ENCODE data around the gene ZMIZ1. TPM values are rescaled to one million over a fixed set of nuclear protein-coding genes. Genes with fewer than 3 reads are reported as not detected.

Gene ZMIZ1
- total and polyA plus RNA-seq, 5 donors from 2014 or later = 1.5 to 34.8 (median 2.2) TPM

- no peaks in the 10 kb centered on the region for H3K4me1 ChIP-seq (ENCODE audit: control insufficient read depth, insufficient read depth, low read length, poor library complexity, severe bottlenecking)
- no peaks in the 10 kb centered on the region for H3K9me3 Mint-ChIP-seq
- peaks cover 6% of the 10 kb centered on the region for H3K36me3 Mint-ChIP-seq
- H3K27ac Mint-ChIP-seq = peak overlapping the region; percentile 37 to 80 (median 66)
- H3K27me3 Mint-ChIP-seq = no peaks in the 10 kb centered on the region
- H3K4me3 ChIP-seq (ENCODE audit: low read depth, low read length) = no peak overlapping the region
- H3K4me3 Mint-ChIP-seq = peak overlapping the region in 1 of 4 donors; percentile 21
- peaks cover 0 to 63% (median 19%) of the 10 kb centered on the region in 4 donors for H3K4me1 Mint-ChIP-seq
- ATAC-seq (ENCODE audit: low read depth in 2 of 2) = no peak
- no peaks in the 10 kb centered on the region for H3K27me3 ChIP-seq (ENCODE audit: control insufficient read depth, insufficient read depth, low read length)
- no peak for DNase-seq
- no peak overlapping the region for H3K27ac ChIP-seq (ENCODE audit: insufficient read depth, low read length, poor library complexity, severe bottlenecking)
- H3K36me3 ChIP-seq (ENCODE audit: control insufficient read depth, insufficient read depth, low read length) = no peaks in the 10 kb centered on the region
- no peaks in the 10 kb centered on the region for H3K9me3 ChIP-seq (ENCODE audit: control insufficient read depth in 2 of 2, low read length in 2 of 2)
Measured at GRCh38 chr10:79090134-79090803, 21.5 kb downstream of the ZMIZ1 start.

GRCh38 chr10:79092292-79092896 is 23.6 kb downstream of the ZMIZ1 start:
- Histone ChIP-seq H3K27ac (ENCODE audit: insufficient read depth, low read length, poor library complexity, severe bottlenecking) (no peak overlapping the region), H3K36me3 (ENCODE audit: control insufficient read depth, insufficient read depth, low read length) (no peaks in the 10 kb centered on the region), H3K4me1 (ENCODE audit: control insufficient read depth, insufficient read depth, low read length, poor library complexity, severe bottlenecking) (no peaks in the 10 kb centered on the region), H3K9me3 (ENCODE audit: control insufficient read depth in 2 of 2, low read length in 2 of 2) (no peaks in the 10 kb centered on the region), H3K4me3 (ENCODE audit: low read depth, low read length) (no peak overlapping the region), H3K27me3 (ENCODE audit: control insufficient read depth, insufficient read depth, low read length) (no peaks in the 10 kb centered on the region)
- H3K4me1 Mint-ChIP-seq = peaks cover 0 to 61% (median 12%) of the 10 kb centered on the region in 4 donors
- DNase-seq (no peak), ATAC-seq (ENCODE audit: low read depth in 2 of 2) (no peak)
- H3K4me3 Mint-ChIP-seq = peak overlapping the region in 1 of 4 donors; percentile 31
- no peaks in the 10 kb centered on the region for H3K36me3 Mint-ChIP-seq
- peak overlapping the region in 1 of 3 donors; percentile 69 for H3K27ac Mint-ChIP-seq
- no peaks in the 10 kb centered on the region for H3K27me3 Mint-ChIP-seq
- H3K9me3 Mint-ChIP-seq = no peaks in the 10 kb centered on the region

GRCh38 chr10:79093658-79094411 is 25.1 kb downstream of the ZMIZ1 start:
- peaks cover 0 to 69% (median 20%) of the 10 kb centered on the region in 4 donors for H3K4me1 Mint-ChIP-seq
- H3K27ac ChIP-seq (ENCODE audit: insufficient read depth, low read length, poor library complexity, severe bottlenecking) = no peak overlapping the region
- no peaks in the 10 kb centered on the region for H3K27me3 ChIP-seq (ENCODE audit: control insufficient read depth, insufficient read depth, low read length)
- H3K4me3 Mint-ChIP-seq = no peak overlapping the region
- no peak overlapping the region for H3K4me3 ChIP-seq (ENCODE audit: low read depth, low read length)
- no peaks in the 10 kb centered on the region for H3K9me3 ChIP-seq (ENCODE audit: control insufficient read depth in 2 of 2, low read length in 2 of 2)
- H3K9me3 Mint-ChIP-seq = no peaks in the 10 kb centered on the region
- no peaks in the 10 kb centered on the region for H3K27me3 Mint-ChIP-seq
- peak overlapping the region in 1 of 3 donors; percentile 34 for H3K27ac Mint-ChIP-seq
- no peak for ATAC-seq (ENCODE audit: low read depth in 2 of 2)
- no peak for DNase-seq
- no peaks in the 10 kb centered on the region for H3K4me1 ChIP-seq (ENCODE audit: control insufficient read depth, insufficient read depth, low read length, poor library complexity, severe bottlenecking)
- H3K36me3 Mint-ChIP-seq = no peaks in the 10 kb centered on the region
- no peaks in the 10 kb centered on the region for H3K36me3 ChIP-seq (ENCODE audit: control insufficient read depth, insufficient read depth, low read length)

GRCh38 chr10:79094412-79095175 is 25.8 kb downstream of the ZMIZ1 start:
- ATAC-seq (ENCODE audit: low read depth in 2 of 2) = no peak
- Mint-ChIP-seq H3K4me3 (no peak overlapping the region), H3K4me1 (peaks cover 0 to 64% (median 20%) of the 10 kb centered on the region in 4 donors), H3K36me3 (no peaks in the 10 kb centered on the region), H3K27me3 (no peaks in the 10 kb centered on the region), H3K9me3 (no peaks in the 10 kb centered on the region), H3K27ac (peak overlapping the region; percentile 31 to 79 (median 64))
- Histone ChIP-seq H3K36me3 (ENCODE audit: control insufficient read depth, insufficient read depth, low read length) (no peaks in the 10 kb centered on the region), H3K27ac (ENCODE audit: insufficient read depth, low read length, poor library complexity, severe bottlenecking) (no peak overlapping the region), H3K4me3 (ENCODE audit: low read depth, low read length) (no peak overlapping the region), H3K4me1 (ENCODE audit: control insufficient read depth, insufficient read depth, low read length, poor library complexity, severe bottlenecking) (peaks cover 4% of the 10 kb centered on the region), H3K27me3 (ENCODE audit: control insufficient read depth, insufficient read depth, low read length) (no peaks in the 10 kb centered on the region), H3K9me3 (ENCODE audit: control insufficient read depth in 2 of 2, low read length in 2 of 2) (no peaks in the 10 kb centered on the region)
- DNase-seq = no peak

GRCh38 chr10:79095316-79095715 is 26.6 kb downstream of the ZMIZ1 start:
- Mint-ChIP-seq H3K4me3 (no peak overlapping the region), H3K36me3 (no peaks in the 10 kb centered on the region), H3K27ac (peak overlapping the region in 1 of 3 donors; percentile 64), H3K27me3 (no peaks in the 10 kb centered on the region), H3K4me1 (peaks cover 0 to 65% (median 20%) of the 10 kb centered on the region in 4 donors), H3K9me3 (no peaks in the 10 kb centered on the region)
- Histone ChIP-seq H3K27me3 (ENCODE audit: control insufficient read depth, insufficient read depth, low read length) (no peaks in the 10 kb centered on the region), H3K27ac (ENCODE audit: insufficient read depth, low read length, poor library complexity, severe bottlenecking) (no peak overlapping the region), H3K9me3 (ENCODE audit: control insufficient read depth in 2 of 2, low read length in 2 of 2) (no peaks in the 10 kb centered on the region), H3K4me1 (ENCODE audit: control insufficient read depth, insufficient read depth, low read length, poor library complexity, severe bottlenecking) (peaks cover 8% of the 10 kb centered on the region), H3K4me3 (ENCODE audit: low read depth, low read length) (no peak overlapping the region), H3K36me3 (ENCODE audit: control insufficient read depth, insufficient read depth, low read length) (no peaks in the 10 kb centered on the region)
- no peak for ATAC-seq (ENCODE audit: low read depth in 2 of 2)
- DNase-seq = no peak

GRCh38 chr10:79096514-79096913 is 27.7 kb downstream of the ZMIZ1 start:
- no peak overlapping the region for H3K4me3 Mint-ChIP-seq
- Histone ChIP-seq H3K4me3 (ENCODE audit: low read depth, low read length) (no peak overlapping the region), H3K27ac (ENCODE audit: insufficient read depth, low read length, poor library complexity, severe bottlenecking) (no peak overlapping the region), H3K4me1 (ENCODE audit: control insufficient read depth, insufficient read depth, low read length, poor library complexity, severe bottlenecking) (peaks cover 8% of the 10 kb centered on the region), H3K36me3 (ENCODE audit: control insufficient read depth, insufficient read depth, low read length) (no peaks in the 10 kb centered on the region), H3K27me3 (ENCODE audit: control insufficient read depth, insufficient read depth, low read length) (no peaks in the 10 kb centered on the region), H3K9me3 (ENCODE audit: control insufficient read depth in 2 of 2, low read length in 2 of 2) (no peaks in the 10 kb centered on the region)
- H3K27me3 Mint-ChIP-seq = no peaks in the 10 kb centered on the region
- H3K9me3 Mint-ChIP-seq = peaks cover 0 to 1% (median 0%) of the 10 kb centered on the region in 7 donors
- H3K4me1 Mint-ChIP-seq = peaks cover 0 to 71% (median 20%) of the 10 kb centered on the region in 4 donors
- no peak for DNase-seq
- peak overlapping the region in 1 of 3 donors; percentile 83 for H3K27ac Mint-ChIP-seq
- no peak for ATAC-seq (ENCODE audit: low read depth in 2 of 2)
- no peaks in the 10 kb centered on the region for H3K36me3 Mint-ChIP-seq

All from CD4-positive, CD25-positive, alpha-beta regulatory T cell (primary cell).